H9 (cell line): ENCODE data around the gene CA12. TPM values are rescaled to one million over a fixed set of nuclear protein-coding genes. Genes with fewer than 3 reads are reported as not detected.

ENCODE experiments used
- DNase-seq: peaks from one replicate; pipeline ENCODE4 v3.0.0-alpha.2; 2017
- H2AFZ ChIP-seq: one replicate; pipeline ENCODE4 v1.6.1; 2013; ENCODE audit warnings: mild to moderate bottlenecking, low read length, control low read depth, moderate library complexity
- H2AK5ac ChIP-seq: 2 replicates; pipeline ENCODE4 v1.6.1; 2013; ENCODE audit warnings: low read length, control low read depth, mixed read lengths; ENCODE audit not compliant: insufficient read length
- H2BK120ac ChIP-seq: one replicate; pipeline ENCODE4 v1.6.1; 2013; ENCODE audit warnings: low read depth, mild to moderate bottlenecking, low read length, control low read depth, inconsistent platforms; ENCODE audit not compliant: poor library complexity, severe bottlenecking
- H2BK12ac ChIP-seq: 2 replicates; pipeline ENCODE4 v1.6.1; 2013; ENCODE audit warnings: low read length, control low read depth, mixed read lengths, low read depth; ENCODE audit not compliant: insufficient read length
- H2BK15ac ChIP-seq: 2 replicates; pipeline ENCODE4 v1.6.1; 2013; ENCODE audit warnings: low read depth, low read length, control low read depth
- H2BK20ac ChIP-seq: one replicate; pipeline ENCODE4 v1.6.1; 2013; ENCODE audit warnings: low read depth, mild to moderate bottlenecking, low read length, control low read depth, inconsistent platforms; ENCODE audit not compliant: poor library complexity, severe bottlenecking
- H2BK5ac ChIP-seq: 2 replicates; pipeline ENCODE4 v1.6.1; 2013; ENCODE audit warnings: low read length, control low read depth, mixed read lengths; ENCODE audit not compliant: insufficient read length
- H3K14ac ChIP-seq: 2 replicates; pipeline ENCODE4 v1.6.1; 2013; ENCODE audit warnings: low read length, control low read depth; ENCODE audit not compliant: insufficient read depth
- H3K18ac ChIP-seq: 2 replicates; pipeline ENCODE4 v1.6.1; 2013; ENCODE audit warnings: low read depth, mild to moderate bottlenecking, mixed read lengths, low read length, control low read depth; ENCODE audit not compliant: insufficient read length
- H3K23ac ChIP-seq: 2 replicates; pipeline ENCODE4 v1.6.1; 2013; ENCODE audit warnings: low read length, control low read depth, mixed read lengths, low read depth; ENCODE audit not compliant: insufficient read length
- H3K23me2 ChIP-seq: 2 replicates; pipeline ENCODE4 v1.6.1; 2013; ENCODE audit warnings: low read depth, mild to moderate bottlenecking, mixed read lengths, low read length, control low read depth; ENCODE audit not compliant: insufficient read length, poor library complexity, severe bottlenecking
- H3K27ac ChIP-seq: 2 replicates; pipeline ENCODE4 v1.5.1; 2013; ENCODE audit warnings: low read length, control low read depth, mixed read lengths, low read depth; ENCODE audit not compliant: insufficient read length
- H3K27me3 ChIP-seq: 2 replicates; pipeline ENCODE4 v1.6.1; 2013; ENCODE audit warnings: low read length, control low read depth, inconsistent platforms; ENCODE audit not compliant: insufficient read depth
- H3K4ac ChIP-seq: 2 replicates; pipeline ENCODE4 v1.6.1; 2013; ENCODE audit warnings: low read depth, mild to moderate bottlenecking, control low read depth, inconsistent platforms, low read length, moderate library complexity
- H3K4me1 ChIP-seq: 2 replicates; pipeline ENCODE4 v1.6.1; 2013; ENCODE audit warnings: low read length, control low read depth, inconsistent platforms; ENCODE audit not compliant: insufficient read depth
- H3K4me2 ChIP-seq: 2 replicates; pipeline ENCODE4 v1.6.1; 2013; ENCODE audit warnings: low read length, control low read depth, mixed read lengths; ENCODE audit not compliant: insufficient read length, insufficient read depth
- H3K56ac ChIP-seq: 2 replicates; pipeline ENCODE4 v1.6.1; 2013; ENCODE audit warnings: low read depth, mild to moderate bottlenecking, mixed read lengths, low read length, control low read depth; ENCODE audit not compliant: insufficient read length
- H3K79me1 ChIP-seq: 2 replicates; pipeline ENCODE4 v1.6.1; 2013; ENCODE audit warnings: low read depth, mild to moderate bottlenecking, moderate library complexity, low read length, control low read depth, inconsistent platforms; ENCODE audit not compliant: insufficient read depth, poor library complexity, severe bottlenecking
- H3K79me2 ChIP-seq: 2 replicates; pipeline ENCODE4 v1.6.1; 2013; ENCODE audit warnings: low read length, control low read depth, inconsistent platforms; ENCODE audit not compliant: insufficient read depth
- H3K9ac ChIP-seq: 2 replicates; pipeline ENCODE4 v1.6.1; 2013; ENCODE audit warnings: low read length, control low read depth, mixed read lengths; ENCODE audit not compliant: insufficient read length; ENCODE audit errors: extremely low read depth
- H3K9me3 ChIP-seq: one replicate; pipeline ENCODE4 v1.6.1; 2013; ENCODE audit warnings: low read depth, low read length, inconsistent platforms; ENCODE audit not compliant: control insufficient read depth
- H3T11ph ChIP-seq: one replicate; pipeline ENCODE4 v1.6.1; 2013; ENCODE audit warnings: mild to moderate bottlenecking, low read length, control low read depth, inconsistent platforms
- H4K20me1 ChIP-seq: one replicate; pipeline ENCODE4 v1.6.1; 2013; ENCODE audit not compliant: control insufficient read depth, insufficient read length, insufficient read depth
- H4K5ac ChIP-seq: 2 replicates; pipeline ENCODE4 v1.6.1; 2013; ENCODE audit warnings: low read depth, mild to moderate bottlenecking, mixed read lengths, low read length, control low read depth; ENCODE audit not compliant: insufficient read length
- H4K8ac ChIP-seq: replicated peaks from 2 replicates; pipeline ENCODE4 v1.6.1; 2013; ENCODE audit warnings: low read length, control low read depth, mixed read lengths, low read depth; ENCODE audit not compliant: insufficient read length
- H4K91ac ChIP-seq: 2 replicates; pipeline ENCODE4 v1.6.1; 2013; ENCODE audit warnings: low read depth, mild to moderate bottlenecking, moderate library complexity, mixed read lengths, low read length, control low read depth; ENCODE audit not compliant: insufficient read length
- H3K27ac Mint-ChIP-seq, 3 experiments: 2 replicates in 2 of 3; 3 replicates in 1 of 3; pipeline ENCODE4 v1.8.0; 2020 to 2021; ENCODE audit warnings: mixed read lengths in 3 of 3, mild to moderate bottlenecking in 1 of 3, moderate library complexity in 1 of 3
- H3K27me3 Mint-ChIP-seq: 2 replicates; pipeline ENCODE4 v1.8.0; 2021; ENCODE audit warnings: low read depth, mild to moderate bottlenecking, moderate library complexity, mixed read lengths
- H3K36me3 Mint-ChIP-seq, 3 experiments: 2 replicates in 2 of 3; 3 replicates in 1 of 3; pipeline ENCODE4 v1.8.0; 2020 to 2021; ENCODE audit warnings: low read depth in 3 of 3, mixed read lengths in 3 of 3; ENCODE audit not compliant: insufficient read depth in 1 of 3
- H3K4me1 Mint-ChIP-seq, 2 experiments: 2 replicates each; pipeline ENCODE4 v1.8.0; 2020; ENCODE audit warnings: mixed read lengths in 2 of 2
- H3K4me3 Mint-ChIP-seq, 2 experiments: 2 replicates in 1 of 2; 3 replicates in 1 of 2; pipeline ENCODE4 v1.8.0; 2020 to 2021; ENCODE audit warnings: mild to moderate bottlenecking in 2 of 2, mixed read lengths in 2 of 2, moderate library complexity in 1 of 2
- H3K9me3 Mint-ChIP-seq, 2 experiments: 2 replicates in 1 of 2; 3 replicates in 1 of 2; pipeline ENCODE4 v1.8.0; 2020; ENCODE audit warnings: mild to moderate bottlenecking in 2 of 2, mixed read lengths in 2 of 2, moderate library complexity in 1 of 2
- CTCF ChIP-seq: fragments of 200-600 bp; sonication (generic); conservative IDR thresholded peaks from 3 replicates; pipeline ENCODE4 v1.8.0; 2021; ENCODE audit warnings: antibody characterized with exemption, mild to moderate bottlenecking
- WGBS: extraction: QIAGEN DNeasy Blood & Tissue Kit; methylation state at CpG from one replicate; pipeline ENCODE4 v1.1.7; 2013; ENCODE audit warnings: missing lambda C conversion rate, low lambda C conversion rate, mixed read lengths; ENCODE audit not compliant: insufficient read length; ENCODE audit errors: extremely low coverage; 5-methylcytosine and 5-hydroxymethylcytosine counted together
- total RNA-seq: library from RNA; stranded (reverse); gene quantifications from 2 replicates; pipeline ENCODE4 v1.2.1, GENCODE V29; 2021

CA12 gene
- total RNA-seq, 1 experiment from 2014 or later: 0.68 TPM

GRCh38 chr15:63373330-63373729 lies 8.3 kb downstream of the CA12 start:
- Histone ChIP-seq H2AFZ (no peak overlapping the region), H2BK20ac (no peak overlapping the region), H3K23me2 (no peaks in the 10 kb centered on the region), H2BK15ac (no peak overlapping the region), H4K20me1 (no peaks in the 10 kb centered on the region), H4K91ac (no peak overlapping the region), H3K4ac (no peak overlapping the region), H3K9ac (no peak overlapping the region), H3K27ac (no peak overlapping the region), H3K79me1 (no peaks in the 10 kb centered on the region), H3K14ac (no peak overlapping the region), H2AK5ac (no peak overlapping the region), H3K23ac (no peak overlapping the region), H3K27me3 (no peaks in the 10 kb centered on the region), H2BK12ac (no peak overlapping the region), H4K8ac (no peak overlapping the region), H4K5ac (no peak overlapping the region), H3K56ac (no peak overlapping the region), H2BK5ac (no peak overlapping the region), H3K79me2 (no peaks in the 10 kb centered on the region), H3K4me2 (no peak overlapping the region), H3K4me1 (no peaks in the 10 kb centered on the region), H2BK120ac (no peak overlapping the region), H3K9me3 (no peaks in the 10 kb centered on the region), H3K18ac (no peak overlapping the region), H3T11ph (no peak overlapping the region)
- DNase-seq: no peak
- Mint-ChIP-seq H3K9me3 (no peaks in the 10 kb centered on the region), H3K27me3 (peaks cover 16% of the 10 kb centered on the region), H3K4me3 (no peak overlapping the region), H3K27ac (no peak overlapping the region), H3K4me1 (peaks cover 18 to 28% of the 10 kb centered on the region in 2 experiments), H3K36me3 (no peaks in the 10 kb centered on the region; a peak in 1 of 7 replicates)
- WGBS: no CpG with 5 or more reads among the region's 3 CpGs
- no peak for TF ChIP-seq CTCF
